Measurements from ENCODE around the gene DDR2. TPM values are rescaled to one million over a fixed set of nuclear protein-coding genes. Genes with fewer than 3 reads are reported as not detected.

The DDR2 gene
- total and polyA plus RNA-seq, 12 donors: 5.1 to 32.0 (median 20.8) TPM

DNA sequence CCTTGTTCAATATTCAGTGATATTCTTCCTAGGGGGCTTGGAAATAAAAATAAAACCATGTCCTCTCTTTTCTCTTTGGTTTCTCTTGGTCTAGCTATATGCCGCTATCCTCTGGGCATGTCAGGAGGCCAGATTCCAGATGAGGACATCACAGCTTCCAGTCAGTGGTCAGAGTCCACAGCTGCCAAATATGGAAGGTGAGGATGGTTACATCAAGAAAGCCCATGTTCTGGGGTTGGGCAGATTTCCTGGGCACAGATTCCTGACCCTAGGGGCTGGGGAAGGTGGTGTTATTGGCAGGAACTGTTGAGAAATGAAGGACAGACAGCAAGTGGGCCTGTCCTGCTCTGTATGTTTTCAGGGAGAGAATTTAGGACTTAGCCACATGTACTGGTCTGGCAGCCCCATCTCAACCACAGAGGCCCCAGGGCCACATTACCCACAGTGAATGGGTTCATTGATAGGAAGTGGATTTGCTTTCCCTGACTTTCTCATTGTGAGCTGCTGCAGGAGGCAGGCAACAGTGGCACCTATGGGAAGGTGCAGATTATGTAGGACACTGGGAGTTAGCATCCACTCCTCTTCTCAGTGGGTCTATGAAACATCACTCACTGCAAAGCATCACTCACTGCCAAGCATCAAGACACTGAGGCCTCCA is 120.9 kb downstream of the DDR2 start:
- ATAC-seq: no peak
- H3K27ac ChIP-seq: no peak overlapping the region
- intact Hi-C loops (cut with DNase I): loop anchor here in 1 of 10 donors (10.0 kb wide), 1 partner anchor 118 kb away; the partner anchor contains the start of gene DDR2
- H3K9me3 ChIP-seq: peaks cover 0 to 5% (median 0%) of the 10 kb centered on the region in 11 donors
- no peaks in the 10 kb centered on the region for H3K27me3 ChIP-seq
- no peak for DNase-seq
- peaks cover 0 to 37% (median 10%) of the 10 kb centered on the region in 9 donors for H3K36me3 ChIP-seq
- WGBS, 2 donors: 95 to 100% methylated on average over 1 of the region's 1 CpG
- no peak overlapping the region for H3K4me3 ChIP-seq
- H3K4me1 ChIP-seq: no peaks in the 10 kb centered on the region
- TF ChIP-seq, protein P1, sequence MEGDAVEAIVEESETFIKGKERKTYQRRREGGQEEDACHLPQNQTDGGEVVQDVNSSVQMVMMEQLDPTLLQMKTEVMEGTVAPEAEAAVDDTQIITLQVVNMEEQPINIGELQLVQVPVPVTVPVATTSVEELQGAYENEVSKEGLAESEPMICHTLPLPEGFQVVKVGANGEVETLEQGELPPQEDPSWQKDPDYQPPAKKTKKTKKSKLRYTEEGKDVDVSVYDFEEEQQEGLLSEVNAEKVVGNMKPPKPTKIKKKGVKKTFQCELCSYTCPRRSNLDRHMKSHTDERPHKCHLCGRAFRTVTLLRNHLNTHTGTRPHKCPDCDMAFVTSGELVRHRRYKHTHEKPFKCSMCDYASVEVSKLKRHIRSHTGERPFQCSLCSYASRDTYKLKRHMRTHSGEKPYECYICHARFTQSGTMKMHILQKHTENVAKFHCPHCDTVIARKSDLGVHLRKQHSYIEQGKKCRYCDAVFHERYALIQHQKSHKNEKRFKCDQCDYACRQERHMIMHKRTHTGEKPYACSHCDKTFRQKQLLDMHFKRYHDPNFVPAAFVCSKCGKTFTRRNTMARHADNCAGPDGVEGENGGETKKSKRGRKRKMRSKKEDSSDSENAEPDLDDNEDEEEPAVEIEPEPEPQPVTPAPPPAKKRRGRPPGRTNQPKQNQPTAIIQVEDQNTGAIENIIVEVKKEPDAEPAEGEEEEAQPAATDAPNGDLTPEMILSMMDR (IDR thresholded peaks at IDR 0.05): peak in 1 of 9 donors; percentile 25

DNA sequence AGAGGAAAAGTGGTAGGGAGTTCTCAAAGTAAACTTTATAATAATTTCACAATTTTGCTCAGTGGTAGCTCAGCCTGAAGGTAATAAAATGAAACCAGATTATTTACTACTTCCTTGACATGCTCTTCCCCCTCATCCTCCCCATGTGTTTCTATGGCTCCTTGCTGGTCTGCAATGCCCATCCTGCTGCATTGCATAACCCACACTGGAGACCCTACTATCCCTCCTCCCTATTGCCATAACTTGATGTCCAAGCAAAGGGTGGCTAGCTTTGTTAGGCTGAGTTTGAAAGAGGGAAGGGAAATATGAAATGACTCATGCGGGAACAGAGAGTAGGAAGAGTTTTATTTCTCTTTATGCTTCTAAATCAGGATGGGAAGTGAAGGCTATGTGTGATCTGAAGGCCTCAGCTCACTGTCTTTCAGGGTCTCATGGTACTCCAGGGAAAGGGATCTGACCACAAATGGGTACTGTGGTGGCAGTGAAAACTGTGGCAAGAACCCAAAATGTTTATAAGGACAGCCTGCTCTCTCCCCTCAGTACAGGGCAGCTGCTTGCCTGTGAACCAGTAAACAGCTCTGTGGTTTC is 121.8 kb downstream of the DDR2 start:
- ATAC-seq: no peak
- Histone ChIP-seq H3K27ac (no peak overlapping the region), H3K4me1 (no peaks in the 10 kb centered on the region), H3K4me3 (no peak overlapping the region), H3K36me3 (peaks cover 0 to 44% (median 10%) of the 10 kb centered on the region in 9 donors), H3K27me3 (no peaks in the 10 kb centered on the region), H3K9me3 (peaks cover 0 to 5% (median 0%) of the 10 kb centered on the region in 11 donors)
- 93 to 98% methylated on average over 1 of the region's 1 CpG for WGBS, 2 donors
- TF ChIP-seq, protein P1 (IDR thresholded peaks at IDR 0.05): no peak
- DNase-seq: no peak
- intact Hi-C loops (cut with DNase I): loop anchor here in 1 of 10 donors (10.0 kb wide), 1 partner anchor 119 kb away; the partner anchor contains the start of gene DDR2

DNA sequence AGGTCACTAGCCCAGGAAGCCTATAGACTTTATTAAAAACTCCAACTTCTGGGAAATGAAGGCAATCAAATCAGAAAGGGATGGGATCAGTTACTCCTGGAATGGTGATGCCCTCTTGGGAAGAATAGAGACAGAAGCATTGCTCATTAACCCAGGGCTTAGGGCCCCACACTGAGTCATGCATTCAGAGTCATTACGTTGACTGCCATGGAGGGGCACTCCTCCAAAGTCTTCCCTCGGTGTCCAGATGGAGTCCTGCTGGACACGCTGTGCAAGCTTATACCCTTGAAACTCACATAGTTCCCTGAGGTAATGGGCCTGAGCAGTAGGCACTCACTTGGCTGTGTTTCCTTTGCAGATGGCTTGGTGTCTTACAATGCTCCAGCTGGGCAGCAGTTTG is 123.0 kb downstream of the DDR2 start:
- intact Hi-C loops (cut with DNase I): loop anchor here in 2 of 10 donors (5.0 to 10.0 kb wide), 2 partner anchors 121 to 143 kb away; partner anchors contain the start of gene DDR2 (in 1 of the 2)
- TF ChIP-seq, protein P1 (IDR thresholded peaks at IDR 0.05): no peak
- Histone ChIP-seq H3K9me3 (peaks cover 0 to 5% (median 0%) of the 10 kb centered on the region in 11 donors), H3K27me3 (no peaks in the 10 kb centered on the region), H3K27ac (no peak overlapping the region), H3K4me1 (no peaks in the 10 kb centered on the region), H3K4me3 (no peak overlapping the region), H3K36me3 (peaks cover 0 to 52% (median 10%) of the 10 kb centered on the region in 9 donors)
- 87% methylated on average over 3 of the region's 3 CpGs for WGBS, 2 donors
- ATAC-seq: no peak
- no peak for DNase-seq

DNA sequence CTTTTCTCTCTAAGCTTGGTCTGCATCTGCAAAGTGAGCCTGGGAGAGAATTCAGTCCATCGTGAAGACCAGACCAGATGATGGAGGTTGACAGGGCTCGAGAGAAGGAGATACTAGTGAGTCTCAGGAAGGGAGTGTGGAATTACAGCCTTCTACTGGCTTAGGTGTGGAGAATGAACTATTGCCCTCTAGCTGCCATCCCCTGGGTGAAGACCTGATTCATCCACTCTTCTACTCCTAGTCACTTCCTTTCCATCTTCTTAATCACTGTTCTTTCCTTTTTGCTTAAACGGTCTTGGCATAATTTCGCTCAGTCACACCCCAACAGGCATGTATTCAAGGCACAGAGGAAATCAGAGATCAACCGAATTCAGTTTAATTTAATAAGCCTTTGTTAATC is 124.3 kb downstream of the DDR2 start:
- Histone ChIP-seq H3K4me1 (no peaks in the 10 kb centered on the region), H3K36me3 (peaks cover 0 to 63% (median 10%) of the 10 kb centered on the region in 9 donors), H3K4me3 (no peak overlapping the region), H3K27me3 (no peaks in the 10 kb centered on the region), H3K9me3 (peaks cover 0 to under 1% (median 0%) of the 10 kb centered on the region in 11 donors), H3K27ac (no peak overlapping the region)
- TF ChIP-seq, protein P1 (IDR thresholded peaks at IDR 0.05): peak in 1 of 9 donors; percentile 14
- WGBS, 2 donors: 78 to 81% methylated on average over 5 of the region's 5 CpGs
- peak in 1 of 8 donors; percentile 23 for ATAC-seq
- no peak for DNase-seq
- intact Hi-C loops (cut with DNase I): loop anchor here in 2 of 10 donors (5.0 to 10.0 kb wide), 2 partner anchors 122 to 144 kb away; partner anchors contain the start of gene DDR2 (in 1 of the 2)
